GM20000 (cell line): ENCODE measurements around the gene MORN5.
A peak's percentile ranks its signal among the peaks of the same experiment; 100 is the strongest.

Experiments
- DNase-seq: peaks from one replicate; pipeline ENCODE4 v3.0.0; 2012; ENCODE audit warnings: low spot score
- CTCF ChIP-seq: IDR thresholded peaks from 2 replicates; pipeline ENCODE4 v1.5.1; 2012; ENCODE audit warnings: mild to moderate bottlenecking, control low read depth; ENCODE audit errors: extremely low read depth, missing control alignments

The MORN5 gene

GRCh38 chr9:122159026-122159924 is at the start of gene MORN5, which contains the start of gene NDUFA8:
MORN5 (plus strand) TSS chr9:122159908; CDS start chr9:122159973, 65 bp downstream.
NDUFA8 (minus strand) TSS chr9:122159779; CDS start chr9:122159677, 102 bp downstream.
- DNase-seq: peak; percentile 96
- no peak for TF ChIP-seq CTCF

GRCh38 chr9:122110100-122110833 is 49.4 kb upstream of the MORN5 start:
- TF ChIP-seq CTCF: no peak
- DNase-seq: no peak

- TF ChIP-seq CTCF: no peak
- no peak for DNase-seq
Observed at GRCh38 chr9:122111413-122112085, 48.2 kb upstream of the MORN5 start.

GRCh38 chr9:122112238-122112637 is 47.5 kb upstream of the MORN5 start:
- no peak for DNase-seq
- no peak for TF ChIP-seq CTCF

- no peak for DNase-seq
- TF ChIP-seq CTCF: no peak
Observed at GRCh38 chr9:122113574-122113973, 46.1 kb upstream of the MORN5 start.

GRCh38 chr9:122115176-122116035 is 44.3 kb upstream of the MORN5 start:
- no peak for DNase-seq
- no peak for TF ChIP-seq CTCF
